Endothelial cell of umbilical vein (primary cell): ENCODE measurements around the gene PURB. TPM values are rescaled to one million over a fixed set of nuclear protein-coding genes. Genes with fewer than 3 reads are reported as not detected.

Experiments
- BruUV-seq: library from RNA; stranded (reverse); fragments of 400-500 nt; replicated peaks from 2 replicates; lab custom pipeline; 2021; lab: Mats Ljungman, UMichigan
- CTCF ChIA-PET: fragments of 300-600, 350-600 bp; sonication (Branson Sonifier 250); formaldehyde crosslinking; loops from one replicate; lab custom pipeline; 2021; ENCODE audit warnings: antibody characterized with exemption, inconsistent platforms; lab: Charles Lee
- POLR2A ChIA-PET: fragments of 300-600, 350-600 bp; sonication (Branson Sonifier 250); formaldehyde crosslinking; loops from one replicate; lab custom pipeline; 2021; ENCODE audit warnings: antibody characterized with exemption, inconsistent platforms; lab: Charles Lee
- DNase-seq: peaks from one replicate; pipeline ENCODE4 v3.0.0-alpha.2; 2011; ENCODE audit warnings: low read depth, low spot score
- FAIRE-seq: peaks from 2 replicates; lab custom pipeline; 2011; peaks lifted over from hg19 to GRCh38; lab: Jason Lieb, UNC
- H2AFZ ChIP-seq: 2 replicates; pipeline ENCODE4 v1.6.0; 2012; ENCODE audit warnings: low read depth, low read length, control low read depth, inconsistent platforms
- H3K27ac ChIP-seq: 2 replicates; pipeline ENCODE4 v1.5.1; 2011; ENCODE audit warnings: low read depth, mild to moderate bottlenecking, control low read depth, low read length, moderate library complexity; ENCODE audit not compliant: insufficient read depth
- H3K27me3 ChIP-seq, 2 experiments: 2 replicates each; pipeline versions ENCODE4 v1.6.0 to v1.6.1; 2011; ENCODE audit warnings: low read length in 2 of 2, mixed read lengths in 1 of 2; ENCODE audit not compliant: control insufficient read depth in 2 of 2, insufficient read depth in 2 of 2
- H3K36me3 ChIP-seq, 2 experiments: 2 replicates in 1 of 2; 3 replicates in 1 of 2; pipeline ENCODE4 v1.5.1; 2011; ENCODE audit warnings: low read length in 2 of 2, mild to moderate bottlenecking in 1 of 2, moderate library complexity in 1 of 2; ENCODE audit not compliant: control insufficient read depth in 2 of 2, insufficient read depth in 2 of 2; ENCODE audit errors: extremely low read depth in 1 of 2
- H3K4me1 ChIP-seq: 3 replicates; pipeline ENCODE4 v1.5.1; 2011; ENCODE audit warnings: mild to moderate bottlenecking, low read length; ENCODE audit not compliant: control insufficient read depth, insufficient read depth; ENCODE audit errors: extremely low read depth
- H3K4me2 ChIP-seq: 2 replicates; pipeline ENCODE4 v1.6.1; 2011; ENCODE audit warnings: low read length, control low read depth, mixed read lengths; ENCODE audit not compliant: insufficient read depth
- H3K4me3 ChIP-seq, 3 experiments: fragments of 200-600 bp in 1 of 3; sonication (generic), shearing (Covaris generic) in 1 of 3; replicated peaks in 1 of 3; 2 replicates each; pipeline ENCODE4 v1.5.1; 2011 to 2016; ENCODE audit warnings: control low read depth in 3 of 3, low read length in 3 of 3, mild to moderate bottlenecking in 2 of 3, inconsistent platforms in 1 of 3, low read depth in 1 of 3, moderate library complexity in 1 of 3; ENCODE audit not compliant: insufficient read depth in 1 of 3
- H3K79me2 ChIP-seq: 2 replicates; pipeline ENCODE4 v1.6.0; 2012; ENCODE audit warnings: low read length, inconsistent platforms; ENCODE audit not compliant: control insufficient read depth, insufficient read depth
- H3K9ac ChIP-seq: replicated peaks from 2 replicates; pipeline ENCODE3; 2011; ENCODE audit warnings: low read length, control low read depth; ENCODE audit not compliant: insufficient read depth; ENCODE audit errors: extremely low read depth
- H3K9me1 ChIP-seq: replicated peaks from 3 replicates; pipeline ENCODE4 v1.6.0; 2011; ENCODE audit warnings: mild to moderate bottlenecking, low read length; ENCODE audit not compliant: control insufficient read depth, insufficient read depth; ENCODE audit errors: extremely low read depth
- H3K9me3 ChIP-seq: replicated peaks from 2 replicates; pipeline ENCODE4 v1.5.1; 2012; ENCODE audit warnings: low read length, inconsistent platforms; ENCODE audit not compliant: control insufficient read depth, insufficient read depth
- H4K20me1 ChIP-seq: replicated peaks from 2 replicates; pipeline ENCODE3; 2011; ENCODE audit warnings: mild to moderate bottlenecking, low read length; ENCODE audit not compliant: control insufficient read depth, insufficient read depth; ENCODE audit errors: extremely low read depth
- FOS ChIP-seq: IDR thresholded peaks from 2 replicates; pipeline ENCODE4 v1.6.1; 2011; ENCODE audit warnings: mild to moderate bottlenecking, low read length, moderate library complexity, borderline replicate concordance; ENCODE audit not compliant: insufficient read depth
- GATA2 ChIP-seq: IDR thresholded peaks from 2 replicates; pipeline ENCODE4 v1.7.0; 2011; ENCODE audit warnings: low read depth, mild to moderate bottlenecking, moderate library complexity, mixed read lengths, low read length; ENCODE audit not compliant: insufficient read length, insufficient read depth
- JUN ChIP-seq: IDR thresholded peaks from 2 replicates; pipeline ENCODE4 v1.6.1; 2011; ENCODE audit warnings: borderline replicate concordance, low read depth; ENCODE audit not compliant: insufficient read length, insufficient read depth
- MYC ChIP-seq: IDR thresholded peaks from one replicate; pipeline ENCODE4 v1.6.1; 2011; ENCODE audit warnings: mild to moderate bottlenecking, low read depth, low read length
- POLR2A ChIP-seq: IDR thresholded peaks from 2 replicates; pipeline ENCODE4 v1.6.1; 2012; ENCODE audit warnings: low read depth, mild to moderate bottlenecking, control low read depth, low read length
- POLR2AphosphoS5 ChIP-seq: IDR thresholded peaks from 2 replicates; pipeline ENCODE4 v1.6.1; 2012; ENCODE audit warnings: low read depth, mild to moderate bottlenecking, control low read depth, low read length, moderate library complexity; ENCODE audit not compliant: insufficient read depth
- dilution Hi-C: fragments of 300-500 bp; cut with MboI; formaldehyde crosslinking; loops from one replicate; pipeline ENCODE4 v1.15.0; 2019; ENCODE audit warnings: low sequenced_read_pairs; ENCODE audit not compliant: extremely low pct_ligation_motif_present
- intact Hi-C: fragments of 100-400 bp; cut with micrococcal nuclease; formaldehyde crosslinking; loops from one replicate; pipeline ENCODE4 v1.10.0; 2022
- polyA plus RNA-seq, 4 experiments: library from polyadenylated mRNA; depleted of rRNA in 3 of 4; stranded (reverse) in 3 of 4; unstranded in 1 of 4; fragments of >200 nt; gene quantifications; 2 replicates each; pipeline versions ENCODE4 v1.2.1 to v1.2.3, GENCODE V29; 2011 to 2012; ENCODE audit warnings: missing spikeins in 1 of 4
- total RNA-seq: library from RNA; stranded (reverse); gene quantifications from 2 replicates; pipeline ENCODE4 v1.2.3, GENCODE V29; 2021
- TF ChIP-seq, protein P1 (sequence below), 2 donors: IDR thresholded peaks; 1 replicate in 1 of 2; 2 replicates in 1 of 2; pipeline ENCODE4 v1.5.1; 2011; ENCODE audit warnings: low read length in 2 of 2, mild to moderate bottlenecking in 2 of 2, moderate library complexity in 2 of 2, control low read depth in 1 of 2, inconsistent platforms in 1 of 2, low read depth in 1 of 2; ENCODE audit not compliant: insufficient read depth in 1 of 2; ENCODE audit errors: extremely low read depth in 1 of 2
- TF ChIP-seq, protein P2 (sequence below): IDR thresholded peaks from 2 replicates; pipeline ENCODE4 v1.6.1; 2011; ENCODE audit not compliant: insufficient read depth, insufficient read length

The PURB gene
- total and polyA plus RNA-seq, 2 donors (not counting 3 experiments of a cell fraction or from before 2014, with no cell fraction given) = 2.7 to 25.5 TPM

DNA sequence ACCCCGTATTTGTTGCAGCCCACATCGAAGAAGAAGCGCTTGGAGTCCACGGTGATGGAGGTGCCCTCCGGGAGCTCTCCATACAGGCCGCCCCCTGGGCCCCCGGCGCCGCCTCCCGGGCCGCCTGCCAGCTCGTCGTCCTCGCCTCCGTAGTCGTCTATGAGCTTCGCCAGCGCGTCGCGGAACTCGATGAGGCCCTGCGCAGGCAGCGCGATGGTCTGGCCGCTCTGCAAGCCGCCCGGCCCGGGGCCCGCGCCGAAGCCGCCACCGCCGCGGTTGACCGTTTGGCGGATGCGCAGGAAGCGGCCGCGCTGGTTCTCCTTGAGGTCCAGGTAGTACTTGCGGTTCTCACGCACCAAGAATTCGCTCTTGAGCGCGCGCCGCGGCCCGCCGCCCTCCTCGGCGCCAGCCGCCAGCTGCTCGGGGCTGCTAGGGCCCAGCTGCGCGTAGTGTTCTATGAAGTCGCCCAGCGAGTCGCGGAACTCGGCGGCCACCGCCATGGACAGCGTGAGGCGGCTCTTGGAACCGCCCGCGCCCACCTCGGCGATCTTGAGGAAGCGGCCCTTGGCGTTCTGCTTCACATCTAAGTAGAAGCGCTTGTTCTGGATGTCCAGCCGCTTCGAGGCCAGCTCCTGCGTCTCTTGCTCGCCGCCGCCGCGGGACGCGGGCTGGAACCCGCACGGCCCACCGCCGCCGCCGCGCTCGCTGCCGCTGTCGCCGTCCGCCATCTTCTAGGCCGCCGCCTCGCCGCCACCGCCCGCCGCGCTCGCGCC, 523 bp downstream of the PURB start:
- TSS peak; percentile 1 for BruUV-seq
- peak overlapping the region; percentile 93 for H3K9ac ChIP-seq
- peak overlapping the region; percentile 89 for H3K4me2 ChIP-seq
- peak overlapping the region; percentile 87 for H3K27ac ChIP-seq
- no peaks in the 10 kb centered on the region for H3K27me3 ChIP-seq
- no peaks in the 10 kb centered on the region for H3K36me3 ChIP-seq
- H3K4me1 ChIP-seq = peaks cover 49% of the 10 kb centered on the region
- peaks cover 53% of the 10 kb centered on the region for H3K79me2 ChIP-seq
- no peak for TF ChIP-seq POLR2A
- peak; percentile 58 for TF ChIP-seq POLR2AphosphoS5
- POLR2A ChIA-PET = interaction anchor here (0.8 to 1.7 kb wide), 4 partner anchors 10 to 115 kb away, joined by 3 to 7 read pairs (median 3); partner anchors contain the start of genes CCM2 and H2AZ2
- CTCF ChIA-PET = interaction anchor here (0.6 to 2.6 kb wide), 4 partner anchors 28 to 115 kb away, joined by 3 to 20 read pairs (median 6); no protein-coding TSS in a partner anchor
- no peak for FAIRE-seq
- dilution Hi-C loops = no loop called here
- peaks cover 10% of the 10 kb centered on the region for H4K20me1 ChIP-seq
- intact Hi-C loops = loop anchor here (1.0 to 2.0 kb wide), 7 partner anchors 28 to 279 kb away; partner anchors contain the start of genes H2AZ2, OGDH, PPIA and TBRG4
- no peak overlapping the region for H2AFZ ChIP-seq
- no peaks in the 10 kb centered on the region for H3K9me3 ChIP-seq
- no peaks in the 10 kb centered on the region for H3K9me1 ChIP-seq
- peak; percentile 77 for DNase-seq
- H3K4me3 ChIP-seq = peak overlapping the region; percentile 30 to 78 (median 63)

DNA sequence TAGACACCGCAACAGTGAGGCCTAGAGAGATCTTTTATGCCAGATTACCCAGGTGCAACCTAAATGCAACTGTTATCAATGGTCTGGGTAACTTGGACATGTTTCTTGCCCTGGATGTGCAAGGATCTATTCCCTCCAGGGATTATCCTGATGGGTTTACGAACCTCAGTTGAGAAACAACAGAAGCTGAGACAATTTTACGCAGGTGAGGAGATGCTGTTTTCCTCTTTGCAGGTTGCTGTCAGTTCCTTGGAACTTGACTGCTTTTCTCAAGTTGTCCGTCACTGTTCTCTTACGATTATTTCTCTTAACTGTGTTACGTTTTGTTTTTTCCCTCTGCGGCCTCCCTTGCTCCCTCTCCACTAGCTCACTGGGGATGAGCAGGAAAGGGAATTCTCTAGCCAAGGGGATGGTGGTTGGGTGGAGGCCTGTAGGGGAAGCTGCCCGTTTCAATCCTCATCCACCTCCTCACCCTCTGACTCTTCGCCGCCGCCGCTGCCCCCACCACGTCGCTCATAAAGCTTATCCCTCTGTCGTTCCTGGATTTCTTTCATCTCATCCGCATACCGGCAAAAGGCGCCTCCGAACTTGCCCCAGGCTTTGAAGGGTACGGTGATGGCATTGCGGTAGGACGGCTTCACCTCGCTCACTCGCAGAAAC, 1.2 kb downstream of the PURB start:
- H2AFZ ChIP-seq = no peak overlapping the region
- dilution Hi-C loops (no loop called here), intact Hi-C loops (loop anchor here (2.0 kb wide), 1 partner anchor 27 kb away; no protein-coding TSS in a partner anchor)
- DNase-seq = no peak
- H3K27me3 ChIP-seq = no peaks in the 10 kb centered on the region
- BruUV-seq = no TSS peak
- peak overlapping the region; percentile 87 for H3K27ac ChIP-seq
- no peaks in the 10 kb centered on the region for H3K36me3 ChIP-seq
- no peaks in the 10 kb centered on the region for H3K9me3 ChIP-seq
- TF ChIP-seq MYC = no peak
- no peak for TF ChIP-seq FOS
- no peak for TF ChIP-seq POLR2A
- TF ChIP-seq POLR2AphosphoS5 = no peak
- TF ChIP-seq, protein P1, sequence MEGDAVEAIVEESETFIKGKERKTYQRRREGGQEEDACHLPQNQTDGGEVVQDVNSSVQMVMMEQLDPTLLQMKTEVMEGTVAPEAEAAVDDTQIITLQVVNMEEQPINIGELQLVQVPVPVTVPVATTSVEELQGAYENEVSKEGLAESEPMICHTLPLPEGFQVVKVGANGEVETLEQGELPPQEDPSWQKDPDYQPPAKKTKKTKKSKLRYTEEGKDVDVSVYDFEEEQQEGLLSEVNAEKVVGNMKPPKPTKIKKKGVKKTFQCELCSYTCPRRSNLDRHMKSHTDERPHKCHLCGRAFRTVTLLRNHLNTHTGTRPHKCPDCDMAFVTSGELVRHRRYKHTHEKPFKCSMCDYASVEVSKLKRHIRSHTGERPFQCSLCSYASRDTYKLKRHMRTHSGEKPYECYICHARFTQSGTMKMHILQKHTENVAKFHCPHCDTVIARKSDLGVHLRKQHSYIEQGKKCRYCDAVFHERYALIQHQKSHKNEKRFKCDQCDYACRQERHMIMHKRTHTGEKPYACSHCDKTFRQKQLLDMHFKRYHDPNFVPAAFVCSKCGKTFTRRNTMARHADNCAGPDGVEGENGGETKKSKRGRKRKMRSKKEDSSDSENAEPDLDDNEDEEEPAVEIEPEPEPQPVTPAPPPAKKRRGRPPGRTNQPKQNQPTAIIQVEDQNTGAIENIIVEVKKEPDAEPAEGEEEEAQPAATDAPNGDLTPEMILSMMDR (IDR thresholded peaks at IDR 0.05; ENCODE audit: extremely low read depth in 1 of 2, insufficient read depth in 1 of 2, low read depth in 1 of 2, low read length in 2 of 2) = no peak
- TF ChIP-seq, protein P2, sequence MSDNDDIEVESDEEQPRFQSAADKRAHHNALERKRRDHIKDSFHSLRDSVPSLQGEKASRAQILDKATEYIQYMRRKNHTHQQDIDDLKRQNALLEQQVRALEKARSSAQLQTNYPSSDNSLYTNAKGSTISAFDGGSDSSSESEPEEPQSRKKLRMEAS = no peak
- no peak for TF ChIP-seq GATA2
- no peak for TF ChIP-seq JUN
- H3K4me1 ChIP-seq = peaks cover 49% of the 10 kb centered on the region
- peak overlapping the region; percentile 93 for H3K9ac ChIP-seq
- peak overlapping the region; percentile 89 for H3K4me2 ChIP-seq
- H3K4me3 ChIP-seq = peak overlapping the region; percentile 30 to 78 (median 63)
- ChIA-PET POLR2A (interaction anchor here (0.8 to 0.9 kb wide), 2 partner anchors 10 to 17 kb away, joined by 3 read pairs; no protein-coding TSS in a partner anchor), CTCF (interaction anchor here (1.5 to 2.6 kb wide), 2 partner anchors 27 to 37 kb away, joined by 5 to 20 read pairs; no protein-coding TSS in a partner anchor)
- H4K20me1 ChIP-seq = peaks cover 10% of the 10 kb centered on the region
- no peak for FAIRE-seq
- H3K9me1 ChIP-seq = no peaks in the 10 kb centered on the region
- peaks cover 59% of the 10 kb centered on the region for H3K79me2 ChIP-seq
